SHP77 (cell line): ENCODE results near the gene C5orf46.
A peak's percentile ranks its signal among the peaks of the same experiment; 100 is the strongest.
"Not testable (repeated sequence)": the region's sequence is repeated elsewhere in the genome, so short reads cannot be mapped to it uniquely, and the experiment has no call there.

Experiments used
- DNase-seq, 2 experiments: peaks; one replicate each; lab custom pipeline; 2025; lab: John Stamatoyannopoulos, UW

The C5orf46 gene

GRCh38 chr5:147893820-147894219 lies 12.5 kb downstream of the C5orf46 start:
- no peak for DNase-seq

- DNase-seq, result no peak
These were observed 13.5 kb downstream of the C5orf46 start for GRCh38 chr5:147892696-147893296.

GRCh38 chr5:147887930-147888329 lies 18.4 kb downstream of the C5orf46 start:
- no peak for DNase-seq

- DNase-seq, result peak in 1 of 2 experiments; percentile 5
These were observed 19.2 kb downstream of the C5orf46 start for GRCh38 chr5:147887026-147887627.

- no peak for DNase-seq
These were observed 23.6 kb downstream of the C5orf46 start for GRCh38 chr5:147882586-147883313.

GRCh38 chr5:147880487-147880886 lies 25.9 kb downstream of the C5orf46 start:
- no peak for DNase-seq

- DNase-seq, result no peak
These were observed 26.6 kb downstream of the C5orf46 start for GRCh38 chr5:147879784-147880183.

GRCh38 chr5:147878066-147878759 lies 28.1 kb downstream of the C5orf46 start, which contains the start of gene SCGB3A2:
Gene SCGB3A2, plus strand, starts transcription at chr5:147878711. Its CDS starts 93 bp downstream, at chr5:147878804.
- DNase-seq, result no peak

- DNase-seq, result no peak
These were observed 29.7 kb downstream of the C5orf46 start for GRCh38 chr5:147876626-147877025.

- no peak for DNase-seq
These were observed 30.2 kb downstream of the C5orf46 start for GRCh38 chr5:147876141-147876540.

- DNase-seq, result no peak
These were observed 31.4 kb downstream of the C5orf46 start for GRCh38 chr5:147874910-147875367.

- DNase-seq, result not testable (repeated sequence)
These were observed 32.0 kb downstream of the C5orf46 start for GRCh38 chr5:147874118-147874875.

GRCh38 chr5:147872744-147873435 lies 33.4 kb downstream of the C5orf46 start:
- not testable (repeated sequence) for DNase-seq

- not testable (repeated sequence) for DNase-seq
These were observed 34.3 kb downstream of the C5orf46 start for GRCh38 chr5:147871980-147872549.

- not testable (repeated sequence) for DNase-seq
These were observed 36.4 kb downstream of the C5orf46 start for GRCh38 chr5:147869892-147870291.

- DNase-seq, result no peak
These were observed 37.2 kb downstream of the C5orf46 start for GRCh38 chr5:147869112-147869511.

- DNase-seq, result no peak
These were observed 42.7 kb downstream of the C5orf46 start for GRCh38 chr5:147863454-147864158.

- no peak for DNase-seq
These were observed 45.7 kb downstream of the C5orf46 start for GRCh38 chr5:147860641-147861025.

GRCh38 chr5:147859962-147860640 lies 46.2 kb downstream of the C5orf46 start:
- DNase-seq, result no peak
